ENCODE results near the gene TLCD1.

The TLCD1 gene

GRCh38 chr17:28675490-28675889, 50.5 kb downstream of the TLCD1 start:
- no peak for DNase-seq

Measured in HCEC 1CT (cell line).